ENCODE measurements around the gene THBS2. TPM values are rescaled to one million over a fixed set of nuclear protein-coding genes. Genes with fewer than 3 reads are reported as not detected.

THBS2 gene
- total and polyA plus RNA-seq, 2 of the 8 experiments (the other 6 are each of a cell fraction or from before 2014, with no cell fraction given), result 11.0 to 22.5 TPM

DNA sequence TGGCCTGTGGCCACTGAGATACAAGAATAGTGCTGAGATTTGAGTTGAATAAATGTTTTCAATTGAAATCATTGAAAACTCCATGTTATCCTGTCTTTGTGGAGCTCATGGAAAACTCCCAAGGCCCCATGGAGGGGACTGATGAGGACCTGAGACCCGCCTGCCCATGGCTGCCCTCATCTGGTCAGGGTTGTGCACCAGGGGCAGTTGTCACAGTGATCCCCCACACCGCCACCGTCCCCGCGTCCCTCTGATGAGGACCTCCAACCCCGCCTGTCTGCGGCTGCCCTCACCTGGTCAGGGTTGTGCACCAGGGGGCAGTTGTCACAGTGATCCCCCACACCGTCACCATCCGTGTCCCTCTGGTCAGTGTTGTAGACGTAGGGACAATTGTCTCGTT is 27.8 kb downstream of the THBS2 start:
- H3K27ac ChIP-seq (ENCODE audit: low read depth, low read length), result no peak overlapping the region
- no peak overlapping the region for H2BK120ac ChIP-seq (replicated peaks; ENCODE audit: low read depth, low read length)
- H3K36me3 ChIP-seq (ENCODE audit: control insufficient read depth in 2 of 4, insufficient read depth in 4 of 4, low read length in 3 of 4), result peaks cover 3 to 36% (median 14%) of the 10 kb centered on the region in 4 experiments; a peak in 6 of 8 replicates
- H2BK12ac ChIP-seq (ENCODE audit: low read depth, low read length), result no peak overlapping the region
- H4K91ac ChIP-seq (replicated peaks; ENCODE audit: insufficient read length, low read length), result no peak overlapping the region
- H3K23ac ChIP-seq (ENCODE audit: insufficient read length), result no peak overlapping the region
- no peak overlapping the region for H3K14ac ChIP-seq (ENCODE audit: insufficient read length)
- no peak overlapping the region for H2AK5ac ChIP-seq (ENCODE audit: low read depth, low read length)
- H2BK20ac ChIP-seq (ENCODE audit: low read length), result no peak overlapping the region
- no peak overlapping the region for H3K9ac ChIP-seq (replicated peaks in 1 of 4; ENCODE audit: extremely low read depth in 1 of 4, low read depth in 3 of 4, low read length in 3 of 4)
- no peak for FAIRE-seq
- no peaks in the 10 kb centered on the region for H3K27me3 ChIP-seq (replicated peaks in 1 of 4; ENCODE audit: control insufficient read depth in 3 of 4, extremely low read depth in 1 of 4, insufficient read depth in 3 of 4, low read length in 3 of 4)
- H3K9me3 ChIP-seq (ENCODE audit: insufficient read depth in 2 of 2, low read depth in 1 of 2, low read length in 1 of 2), result peaks cover 10 to 12% of the 10 kb centered on the region in 2 experiments
- H4K5ac ChIP-seq (ENCODE audit: insufficient read length, low read depth, low read length), result no peak overlapping the region
- WGBS, 2 experiments (ENCODE audit: extremely low coverage in 1 of 2, insufficient coverage in 1 of 2, insufficient read length in 1 of 2, insufficient replicate concordance in 2 of 2, low coverage in 1 of 2, low lambda C conversion rate in 2 of 2, missing lambda C conversion rate in 1 of 2), result 86% methylated on average over 11 of the region's 11 CpGs; no CpG with 5 or more reads in 1 of the 2 experiments
- H3K18ac ChIP-seq (ENCODE audit: extremely low read depth, low read length), result no peak overlapping the region
- H2BK5ac ChIP-seq (ENCODE audit: low read depth, low read length), result no peak overlapping the region
- H4K8ac ChIP-seq (ENCODE audit: extremely low read depth, insufficient read depth, low read length), result no peak overlapping the region
- H2BK15ac ChIP-seq (ENCODE audit: low read length), result no peak overlapping the region
- H3K79me2 ChIP-seq (ENCODE audit: control insufficient read depth in 1 of 2, insufficient read depth in 2 of 2, low read length in 2 of 2), result no peaks in the 10 kb centered on the region
- DNase-seq (ENCODE audit: low read depth in 1 of 2, low spot score in 2 of 2), result no peak
- H4K20me1 ChIP-seq (replicated peaks in 1 of 2; ENCODE audit: control insufficient read depth in 1 of 2, insufficient read depth in 2 of 2, low read length in 2 of 2), result no peaks in the 10 kb centered on the region
- H3K4me1 ChIP-seq (replicated peaks in 1 of 4; ENCODE audit: control insufficient read depth in 3 of 4, insufficient read depth in 4 of 4, low read length in 3 of 4), result no peaks in the 10 kb centered on the region
- H3K4me2 ChIP-seq (ENCODE audit: insufficient read depth in 1 of 2, low read depth in 2 of 2, low read length in 2 of 2), result no peak overlapping the region
- H2AFZ ChIP-seq (ENCODE audit: low read length), result no peak overlapping the region
- no peak overlapping the region for H3K56ac ChIP-seq (replicated peaks; ENCODE audit: insufficient read length, low read depth, low read length)
- no peaks in the 10 kb centered on the region for H3K79me1 ChIP-seq (ENCODE audit: low read depth, low read length)
- no peak for TF ChIP-seq CHD2 (IDR thresholded peaks at IDR 0.05; ENCODE audit: low read length)
- peak in 1 of 2 experiments; percentile 17; a peak in 3 of 4 replicates for TF ChIP-seq RAD21 (IDR thresholded peaks at IDR 0.05 in 1 of 2, conservative IDR thresholded peaks at IDR 0.05 in 1 of 2; ENCODE audit: low read depth in 2 of 2, low read length in 2 of 2)
- TF ChIP-seq, protein P1, sequence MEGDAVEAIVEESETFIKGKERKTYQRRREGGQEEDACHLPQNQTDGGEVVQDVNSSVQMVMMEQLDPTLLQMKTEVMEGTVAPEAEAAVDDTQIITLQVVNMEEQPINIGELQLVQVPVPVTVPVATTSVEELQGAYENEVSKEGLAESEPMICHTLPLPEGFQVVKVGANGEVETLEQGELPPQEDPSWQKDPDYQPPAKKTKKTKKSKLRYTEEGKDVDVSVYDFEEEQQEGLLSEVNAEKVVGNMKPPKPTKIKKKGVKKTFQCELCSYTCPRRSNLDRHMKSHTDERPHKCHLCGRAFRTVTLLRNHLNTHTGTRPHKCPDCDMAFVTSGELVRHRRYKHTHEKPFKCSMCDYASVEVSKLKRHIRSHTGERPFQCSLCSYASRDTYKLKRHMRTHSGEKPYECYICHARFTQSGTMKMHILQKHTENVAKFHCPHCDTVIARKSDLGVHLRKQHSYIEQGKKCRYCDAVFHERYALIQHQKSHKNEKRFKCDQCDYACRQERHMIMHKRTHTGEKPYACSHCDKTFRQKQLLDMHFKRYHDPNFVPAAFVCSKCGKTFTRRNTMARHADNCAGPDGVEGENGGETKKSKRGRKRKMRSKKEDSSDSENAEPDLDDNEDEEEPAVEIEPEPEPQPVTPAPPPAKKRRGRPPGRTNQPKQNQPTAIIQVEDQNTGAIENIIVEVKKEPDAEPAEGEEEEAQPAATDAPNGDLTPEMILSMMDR (IDR thresholded peaks at IDR 0.05; ENCODE audit: control extremely low read depth in 1 of 3, insufficient read depth in 1 of 3, low read depth in 1 of 3, low read length in 3 of 3), result peak in 1 of 3 experiments; percentile 3; a peak in 2 of 4 replicates
- TF ChIP-seq CEBPB (IDR thresholded peaks at IDR 0.05; ENCODE audit: low read depth, low read length), result no peak
- H3K4me3 ChIP-seq (ENCODE audit: extremely low read depth in 1 of 4, insufficient read depth in 2 of 4, low read depth in 3 of 4, low read length in 4 of 4), result no peak overlapping the region
- no peak overlapping the region for H3K4ac ChIP-seq (replicated peaks; ENCODE audit: insufficient read length, low read depth, low read length)
- POLR2A ChIA-PET (ENCODE audit: partially characterized antibody), result interaction anchor here (0.7 kb wide), 1 partner anchor 15 kb away, joined by 3 read pairs; no protein-coding TSS in a partner anchor
- no peaks in the 10 kb centered on the region for H3K23me2 ChIP-seq (ENCODE audit: low read depth, low read length)
- CTCF ChIA-PET (ENCODE audit: partially characterized antibody), result interaction anchor here (0.6 to 1.7 kb wide), 5 partner anchors 140 to 1212 kb away, joined by 3 read pairs; no protein-coding TSS in a partner anchor

All from H1 (cell line).